ENCODE results near the gene OTUD3. TPM values are rescaled to one million over a fixed set of nuclear protein-coding genes. Genes with fewer than 3 reads are reported as not detected.

Gene OTUD3
- total RNA-seq, 2 donors from 2014 or later = 14.1 to 16.9 TPM

DNA sequence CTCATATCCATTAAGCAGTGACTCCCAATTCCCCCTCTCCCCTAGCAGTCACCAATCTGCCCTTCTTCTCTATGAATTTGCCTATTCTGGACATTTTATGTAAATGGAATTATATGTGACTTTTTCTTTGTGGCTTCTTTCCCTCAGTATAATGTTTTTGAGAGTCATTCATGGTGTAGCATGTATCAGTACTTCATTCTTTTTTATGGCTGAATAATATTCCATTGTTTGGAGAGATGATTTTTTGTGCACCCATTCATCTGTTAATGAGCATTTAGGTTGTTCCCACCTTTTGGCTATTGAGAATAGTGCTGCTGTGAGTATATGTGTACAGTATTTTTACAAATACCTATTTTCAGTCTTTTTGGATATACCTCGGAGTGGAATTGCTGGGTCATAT, 19.5 kb downstream of the OTUD3 start:
- no peak for ATAC-seq
- peaks cover 13% of the 10 kb centered on the region for H3K36me3 Mint-ChIP-seq (ENCODE audit: low read depth)
- no peaks in the 10 kb centered on the region for H3K9me3 ChIP-seq (ENCODE audit: control insufficient read depth, low read length, poor library complexity, severe bottlenecking)
- H3K27me3 Mint-ChIP-seq = no peaks in the 10 kb centered on the region
- no peak overlapping the region for H3K27ac Mint-ChIP-seq
- no peak overlapping the region for H3K4me3 Mint-ChIP-seq
- DNase-seq = no peak
- H3K4me1 Mint-ChIP-seq = peaks cover 2% of the 10 kb centered on the region

DNA sequence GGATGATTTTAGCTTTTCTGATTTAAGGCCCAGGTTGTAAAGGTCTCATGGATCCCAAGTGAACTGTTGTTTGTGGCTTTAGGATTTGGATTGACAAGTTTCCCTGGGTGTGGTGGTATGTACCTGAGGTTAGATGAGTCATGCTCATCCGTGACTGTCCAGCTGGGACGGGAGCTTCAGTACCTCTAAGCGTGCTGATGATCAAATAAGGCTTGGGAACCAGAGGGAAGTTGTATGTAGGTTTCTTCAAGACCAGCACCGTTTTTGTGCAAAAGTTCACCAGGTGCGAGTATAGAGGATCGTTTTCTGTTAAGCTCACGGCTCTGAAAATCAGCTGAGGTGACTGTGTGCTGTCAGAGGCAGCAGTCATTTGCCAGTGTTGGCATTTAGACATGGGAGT, 21.4 kb downstream of the OTUD3 start:
- no peak for ATAC-seq
- no peaks in the 10 kb centered on the region for H3K9me3 ChIP-seq (ENCODE audit: control insufficient read depth, low read length, poor library complexity, severe bottlenecking)
- peaks cover 2% of the 10 kb centered on the region for H3K4me1 Mint-ChIP-seq
- peaks cover 16% of the 10 kb centered on the region for H3K36me3 Mint-ChIP-seq (ENCODE audit: low read depth)
- no peak for DNase-seq
- H3K27me3 Mint-ChIP-seq = no peaks in the 10 kb centered on the region
- no peak overlapping the region for H3K4me3 Mint-ChIP-seq
- H3K27ac Mint-ChIP-seq = no peak overlapping the region

DNA sequence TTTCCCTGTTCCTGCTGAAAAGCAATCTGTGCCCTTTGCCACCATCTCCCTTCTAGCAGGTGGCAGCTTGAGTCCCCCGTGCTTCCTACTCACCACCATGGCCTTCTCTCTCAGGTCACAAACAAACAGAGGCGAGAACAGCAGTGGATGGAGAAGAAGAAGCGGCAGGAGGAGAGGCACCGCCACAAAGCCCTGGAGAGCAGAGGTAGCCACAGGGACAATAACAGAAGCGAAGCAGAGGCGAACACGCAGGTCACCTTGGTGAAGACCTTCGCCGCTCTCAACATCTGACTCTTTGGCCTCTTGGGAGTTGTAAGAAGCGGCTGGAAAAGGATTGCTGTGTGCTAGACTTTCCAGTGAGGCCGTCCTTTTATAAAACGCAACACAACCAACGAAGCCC, 25.3 kb downstream of the OTUD3 start:
- H3K9me3 ChIP-seq (ENCODE audit: control insufficient read depth, low read length, poor library complexity, severe bottlenecking) = no peaks in the 10 kb centered on the region
- Mint-ChIP-seq H3K27me3 (no peaks in the 10 kb centered on the region), H3K27ac (no peak overlapping the region), H3K4me3 (no peak overlapping the region), H3K36me3 (ENCODE audit: low read depth) (peaks cover 13% of the 10 kb centered on the region), H3K4me1 (no peaks in the 10 kb centered on the region)
- DNase-seq (no peak), ATAC-seq (no peak)

DNA sequence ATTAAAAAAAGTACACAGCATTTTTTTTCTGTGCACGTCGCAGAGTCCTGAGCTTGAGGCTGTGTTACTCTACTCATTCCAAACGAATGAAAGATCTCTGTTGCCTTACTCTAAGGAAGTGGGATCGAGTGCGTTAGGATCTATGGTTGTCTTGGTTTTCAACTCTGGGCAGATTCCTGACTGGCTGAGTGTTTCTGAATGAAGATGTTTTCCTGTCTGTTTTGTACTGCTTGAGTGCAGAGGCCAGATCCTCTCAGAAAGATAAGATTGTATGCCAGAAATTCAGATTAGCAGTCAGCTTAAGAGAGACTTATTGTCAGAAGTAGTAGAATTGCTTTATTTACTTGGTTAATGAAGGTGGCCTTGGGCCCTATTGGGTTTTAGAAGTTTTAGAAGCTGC, 27.2 kb downstream of the OTUD3 start:
- Mint-ChIP-seq H3K4me1 (no peaks in the 10 kb centered on the region), H3K36me3 (ENCODE audit: low read depth) (peaks cover 12% of the 10 kb centered on the region), H3K27ac (no peak overlapping the region), H3K27me3 (no peaks in the 10 kb centered on the region), H3K4me3 (no peak overlapping the region)
- H3K9me3 ChIP-seq (ENCODE audit: control insufficient read depth, low read length, poor library complexity, severe bottlenecking) = no peaks in the 10 kb centered on the region
- no peak for DNase-seq
- ATAC-seq = no peak

DNA sequence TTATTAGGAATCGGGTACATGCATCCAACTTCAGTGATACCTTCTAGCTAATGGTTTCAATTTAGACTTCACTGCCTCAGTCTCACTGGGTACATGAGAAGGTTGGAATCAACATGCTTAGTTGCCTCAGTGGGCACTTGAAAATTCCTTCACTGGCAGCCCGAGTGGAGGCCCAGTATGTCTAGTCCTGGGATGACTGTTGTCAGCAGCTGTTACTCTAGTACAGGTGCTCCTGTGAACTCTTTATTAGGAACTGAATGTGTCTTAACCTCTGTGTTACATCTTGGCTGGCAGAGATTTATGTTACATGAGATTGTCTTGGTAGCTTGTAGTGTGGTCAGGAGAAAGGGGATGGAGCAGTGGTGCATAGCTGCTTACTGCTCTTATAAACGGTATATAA, 27.8 kb downstream of the OTUD3 start:
- no peaks in the 10 kb centered on the region for H3K9me3 ChIP-seq (ENCODE audit: control insufficient read depth, low read length, poor library complexity, severe bottlenecking)
- H3K4me3 Mint-ChIP-seq = no peak overlapping the region
- H3K27ac Mint-ChIP-seq = no peak overlapping the region
- H3K27me3 Mint-ChIP-seq = no peaks in the 10 kb centered on the region
- H3K36me3 Mint-ChIP-seq (ENCODE audit: low read depth) = peaks cover 12% of the 10 kb centered on the region
- no peaks in the 10 kb centered on the region for H3K4me1 Mint-ChIP-seq
- DNase-seq (no peak), ATAC-seq (no peak)

DNA sequence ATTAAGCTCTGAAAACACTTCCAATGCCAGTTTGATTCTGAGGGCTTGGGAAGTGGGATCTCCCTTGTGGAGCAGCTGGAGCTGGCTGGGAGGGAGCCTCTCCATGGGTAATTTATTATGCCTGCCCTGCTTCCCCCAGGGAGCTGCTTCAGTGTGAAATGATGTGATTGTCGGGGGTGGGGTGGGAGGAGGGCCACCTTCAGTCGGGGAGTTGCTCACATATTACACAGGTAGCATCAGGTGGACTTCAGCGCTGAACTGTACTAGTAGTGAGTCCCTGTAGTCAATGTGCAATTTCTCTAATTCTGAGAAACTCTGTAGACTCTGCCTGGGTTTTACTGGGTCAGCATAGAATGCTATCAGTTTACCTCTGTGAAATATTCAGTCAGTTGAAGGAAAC, 28.5 kb downstream of the OTUD3 start:
- H3K4me3 Mint-ChIP-seq = no peak overlapping the region
- DNase-seq = no peak
- H3K27ac Mint-ChIP-seq = no peak overlapping the region
- H3K4me1 Mint-ChIP-seq = no peaks in the 10 kb centered on the region
- H3K27me3 Mint-ChIP-seq = no peaks in the 10 kb centered on the region
- ATAC-seq = no peak
- H3K36me3 Mint-ChIP-seq (ENCODE audit: low read depth) = peaks cover 10% of the 10 kb centered on the region
- H3K9me3 ChIP-seq (ENCODE audit: control insufficient read depth, low read length, poor library complexity, severe bottlenecking) = no peaks in the 10 kb centered on the region

DNA sequence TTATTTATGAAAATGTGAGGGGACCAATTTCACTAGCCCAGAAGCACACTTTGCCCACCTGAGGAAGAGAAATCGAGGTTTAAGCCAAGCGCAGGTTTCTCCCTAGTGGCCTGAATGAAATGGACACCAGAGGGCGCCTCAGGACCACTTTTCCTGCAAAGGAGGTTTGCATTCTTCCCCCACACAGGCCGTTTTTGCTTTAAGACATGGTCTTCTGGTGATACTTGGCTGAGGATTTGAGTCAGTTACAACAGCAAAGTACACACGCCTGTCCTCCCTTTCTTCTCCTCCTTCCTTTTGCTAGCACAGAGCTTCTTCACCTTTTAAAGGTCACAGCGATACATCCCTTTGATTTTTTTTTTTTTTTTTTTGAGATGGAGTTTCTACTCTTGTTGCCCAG, 35.9 kb downstream of the OTUD3 start:
- H3K4me1 Mint-ChIP-seq = peaks cover 2% of the 10 kb centered on the region
- H3K27ac Mint-ChIP-seq = no peak overlapping the region
- DNase-seq (peak; percentile 49 to 79 (median 51)), ATAC-seq (peak; percentile 75)
- peaks cover 2% of the 10 kb centered on the region for H3K36me3 Mint-ChIP-seq (ENCODE audit: low read depth)
- H3K9me3 ChIP-seq (ENCODE audit: control insufficient read depth, low read length, poor library complexity, severe bottlenecking) = no peaks in the 10 kb centered on the region
- no peak overlapping the region for H3K4me3 Mint-ChIP-seq
- H3K27me3 Mint-ChIP-seq = peaks cover 7% of the 10 kb centered on the region

DNA sequence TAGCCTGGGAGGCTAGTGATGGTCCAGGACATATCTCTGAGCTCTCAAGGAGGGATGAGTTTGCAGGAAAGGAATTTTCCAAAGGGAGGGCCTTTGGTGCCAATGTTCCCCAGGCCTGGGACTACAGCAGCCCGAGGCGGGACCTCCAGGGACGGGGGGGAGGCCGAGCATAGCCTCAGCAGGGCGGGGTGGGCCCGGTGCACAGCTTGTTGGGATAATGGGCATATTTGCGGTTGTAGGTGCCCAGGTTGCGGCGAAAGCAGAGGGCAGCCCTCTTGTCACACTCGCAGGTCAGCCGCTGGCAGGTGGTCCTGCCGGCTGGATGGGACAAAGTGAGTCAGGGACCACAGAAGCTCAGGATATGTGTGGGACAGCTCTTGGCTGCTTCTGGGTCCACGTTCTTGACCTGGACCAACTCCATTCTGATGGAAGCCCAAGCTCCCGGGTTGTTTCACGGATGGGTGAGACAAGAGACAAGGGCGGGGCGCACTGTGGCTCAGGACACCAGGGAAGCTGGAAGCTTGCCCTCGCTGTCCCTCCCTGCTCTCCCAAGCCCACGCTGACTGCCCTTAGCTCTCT, 38.0 kb downstream of the OTUD3 start:
- H3K27me3 Mint-ChIP-seq = peaks cover 8% of the 10 kb centered on the region
- no peaks in the 10 kb centered on the region for H3K36me3 Mint-ChIP-seq (ENCODE audit: low read depth)
- H3K4me3 Mint-ChIP-seq = no peak overlapping the region
- no peaks in the 10 kb centered on the region for H3K9me3 ChIP-seq (ENCODE audit: control insufficient read depth, low read length, poor library complexity, severe bottlenecking)
- ATAC-seq (no peak), DNase-seq (no peak)
- no peak overlapping the region for H3K27ac Mint-ChIP-seq
- peaks cover 2% of the 10 kb centered on the region for H3K4me1 Mint-ChIP-seq

DNA sequence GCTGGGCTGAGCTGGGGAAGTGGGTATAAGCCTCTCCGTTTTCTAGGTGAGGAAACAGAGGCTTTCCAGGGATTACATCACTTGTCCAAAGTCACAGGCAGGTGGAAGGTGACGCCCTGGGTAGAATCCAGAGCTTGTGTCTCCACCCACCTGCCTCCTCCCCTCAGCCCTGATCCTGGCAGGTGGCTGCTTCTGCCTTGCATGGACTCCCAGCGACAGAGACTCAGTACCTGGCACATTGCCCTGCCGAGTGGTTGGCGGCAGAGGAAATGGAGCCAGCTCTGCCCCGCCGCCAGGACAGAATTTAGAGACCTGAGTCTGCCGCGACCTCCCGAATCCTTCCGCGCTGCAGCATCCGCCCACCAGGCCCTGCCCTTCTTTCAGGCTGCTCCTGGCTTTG, 39.1 kb downstream of the OTUD3 start:
- Mint-ChIP-seq H3K4me3 (no peak overlapping the region), H3K4me1 (peaks cover 2% of the 10 kb centered on the region), H3K27ac (no peak overlapping the region), H3K36me3 (ENCODE audit: low read depth) (peaks cover 1% of the 10 kb centered on the region), H3K27me3 (peaks cover 8% of the 10 kb centered on the region)
- no peaks in the 10 kb centered on the region for H3K9me3 ChIP-seq (ENCODE audit: control insufficient read depth, low read length, poor library complexity, severe bottlenecking)
- no peak for DNase-seq
- no peak for ATAC-seq

DNA sequence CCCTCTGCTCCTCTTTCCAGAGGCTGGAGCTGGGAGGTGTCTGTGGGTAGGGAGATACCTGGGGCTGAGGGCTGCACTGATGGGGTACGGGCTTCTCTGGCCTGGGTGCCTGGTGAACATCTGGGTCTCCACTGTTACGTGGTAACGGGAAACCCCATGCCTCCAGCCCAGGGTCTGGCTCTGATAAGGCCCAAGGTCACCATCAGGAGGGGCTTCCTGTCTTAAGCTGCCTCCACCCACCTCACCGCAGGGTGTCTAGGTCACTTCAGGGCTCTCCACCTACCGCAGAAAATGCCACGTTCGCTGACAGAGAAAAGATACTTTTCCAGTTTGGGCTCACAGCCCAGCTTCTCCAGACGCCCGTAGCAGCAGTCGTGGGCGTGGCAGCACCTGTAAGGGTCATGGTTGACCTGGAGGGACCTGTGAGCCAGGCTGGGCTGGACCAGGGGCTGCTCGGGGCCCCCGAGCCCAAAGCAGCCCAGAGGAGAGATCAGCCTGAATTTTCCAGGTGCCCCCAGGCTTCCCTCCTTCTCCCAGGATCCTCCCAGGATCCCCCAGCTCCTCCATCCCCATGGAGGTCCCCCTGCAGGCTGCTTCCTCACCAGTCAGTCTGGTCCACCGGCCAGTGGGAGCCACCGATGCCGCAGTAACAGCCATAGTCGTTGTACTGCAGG, 40.0 kb downstream of the OTUD3 start:
- Mint-ChIP-seq H3K27ac (no peak overlapping the region), H3K4me1 (peaks cover 2% of the 10 kb centered on the region)

DNA sequence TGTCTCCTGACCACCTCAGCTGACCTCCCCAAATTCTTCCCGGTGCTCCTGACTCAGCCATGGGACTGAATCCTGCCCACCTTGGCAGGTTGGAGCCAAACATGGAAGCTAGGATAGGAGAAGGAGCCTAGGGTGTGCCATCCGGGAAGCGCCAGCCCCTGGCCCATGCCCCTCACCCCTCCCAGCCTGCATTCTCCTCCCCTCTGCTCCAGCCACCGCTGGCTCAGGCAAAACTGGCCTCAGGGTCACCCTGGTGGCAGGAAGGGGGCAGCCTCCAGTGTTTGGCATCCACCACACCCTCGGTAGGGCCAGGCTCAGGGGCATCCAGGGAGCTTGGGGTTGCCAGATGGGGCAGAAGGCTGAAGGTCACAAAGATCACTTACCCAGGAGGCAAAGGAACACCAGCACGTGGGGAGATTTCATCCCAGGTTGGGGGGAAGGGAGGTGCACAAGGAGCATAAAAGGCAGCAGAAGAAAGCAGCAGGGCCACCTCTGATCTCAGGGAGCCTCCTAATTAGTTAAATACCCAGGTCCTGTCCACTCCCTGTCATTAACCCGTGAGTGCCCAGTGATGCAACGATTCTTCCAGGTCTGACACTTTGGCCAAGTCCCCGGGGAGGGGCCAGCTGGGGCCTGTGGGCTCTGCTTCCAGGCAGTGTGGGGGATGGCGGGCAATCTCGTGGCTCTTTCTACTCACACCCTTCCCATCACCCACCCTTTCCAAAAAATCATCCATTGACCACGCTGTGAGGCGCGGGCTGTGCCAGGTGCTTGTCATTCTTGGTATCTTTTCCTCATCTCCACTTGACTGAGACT, 41.1 kb downstream of the OTUD3 start, which contains the start of gene PLA2G2E:
PLA2G2E (minus strand) TSS at position 481 of the 816 bp plus-strand sequence; CDS start at position 423, 58 bp downstream.
- peaks cover 2% of the 10 kb centered on the region for H3K36me3 Mint-ChIP-seq (ENCODE audit: low read depth)
- DNase-seq (no peak), ATAC-seq (no peak)
- H3K9me3 ChIP-seq (ENCODE audit: control insufficient read depth, low read length, poor library complexity, severe bottlenecking) = no peaks in the 10 kb centered on the region
- H3K4me1 Mint-ChIP-seq = no peaks in the 10 kb centered on the region
- H3K27me3 Mint-ChIP-seq = peaks cover 17% of the 10 kb centered on the region
- no peak within 1 kb of the TSS for H3K4me3 Mint-ChIP-seq
- no peak within 1 kb of the TSS for H3K27ac Mint-ChIP-seq

More for the DNA sequence above, 40.0 kb downstream of the OTUD3 start:
- H3K36me3 Mint-ChIP-seq (ENCODE audit: low read depth) = peaks cover 2% of the 10 kb centered on the region
- ATAC-seq (no peak), DNase-seq (no peak)
- no peak overlapping the region for H3K4me3 Mint-ChIP-seq
- H3K9me3 ChIP-seq (ENCODE audit: control insufficient read depth, low read length, poor library complexity, severe bottlenecking) = no peaks in the 10 kb centered on the region
- H3K27me3 Mint-ChIP-seq = peaks cover 11% of the 10 kb centered on the region

DNA sequence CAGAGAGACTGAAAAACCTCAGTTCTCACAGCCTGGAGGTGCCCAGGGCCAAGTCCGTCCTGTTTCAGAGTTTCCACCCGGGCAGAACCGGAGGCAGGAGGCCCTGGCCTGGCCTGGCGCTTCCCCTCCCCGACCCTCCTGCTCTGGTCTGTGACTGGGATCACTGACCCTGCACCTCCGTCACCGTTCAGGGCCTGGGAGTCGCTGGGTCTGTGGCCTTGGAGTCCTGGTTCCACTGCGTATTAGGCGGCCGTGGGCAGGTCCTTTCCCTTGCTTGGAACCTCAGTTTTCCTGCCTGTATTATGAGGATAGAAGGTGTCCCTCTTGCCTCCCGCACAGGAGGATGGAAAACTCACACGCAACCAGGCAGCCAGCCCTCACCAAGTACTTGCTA, 41.8 kb downstream of the OTUD3 start:
- H3K9me3 ChIP-seq (ENCODE audit: control insufficient read depth, low read length, poor library complexity, severe bottlenecking) = no peaks in the 10 kb centered on the region
- Mint-ChIP-seq H3K27me3 (peaks cover 17% of the 10 kb centered on the region), H3K27ac (no peak overlapping the region), H3K4me3 (no peak overlapping the region), H3K4me1 (no peaks in the 10 kb centered on the region), H3K36me3 (ENCODE audit: low read depth) (peaks cover 2% of the 10 kb centered on the region)
- ATAC-seq (no peak), DNase-seq (no peak)

DNA sequence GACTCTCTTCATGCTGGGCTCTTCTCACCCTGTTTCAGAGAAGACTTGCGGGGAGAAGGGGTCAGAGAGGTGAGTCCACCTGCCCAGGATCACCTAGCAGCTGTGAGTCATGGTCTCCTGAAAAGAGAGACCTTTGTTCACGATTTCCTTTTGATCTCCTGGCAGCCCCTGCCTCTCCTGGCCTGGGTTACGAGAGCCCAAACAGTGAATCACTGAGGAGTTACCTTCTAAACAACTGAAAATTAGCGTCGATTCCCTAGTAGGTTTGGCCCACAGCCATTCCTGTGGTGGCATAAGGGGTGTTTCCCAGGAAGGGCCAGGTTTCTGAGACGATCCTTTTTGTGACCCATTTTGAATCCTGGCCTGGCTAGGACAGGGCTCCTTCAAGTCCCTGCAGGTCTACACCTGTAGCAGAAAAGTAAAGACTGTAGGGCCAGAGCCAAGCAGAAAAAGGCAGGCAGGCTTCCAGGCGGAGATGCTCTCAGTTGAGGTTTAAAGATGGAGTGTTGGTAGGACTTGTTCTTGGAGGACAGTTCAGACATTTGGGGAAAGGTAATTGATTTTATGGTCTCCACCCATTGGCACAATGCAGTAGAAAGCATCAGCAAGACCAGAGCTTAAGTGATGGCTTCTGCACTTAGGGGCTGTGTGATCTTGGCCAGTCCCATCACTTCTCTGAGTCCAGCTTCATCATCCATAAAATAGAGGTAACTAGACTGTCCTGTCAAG, 43.3 kb downstream of the OTUD3 start:
- peaks cover 17% of the 10 kb centered on the region for H3K27me3 Mint-ChIP-seq
- H3K4me3 Mint-ChIP-seq = no peak overlapping the region

More for the DNA sequence above, 43.3 kb downstream of the OTUD3 start:
- Mint-ChIP-seq H3K27ac (no peak overlapping the region), H3K4me1 (no peaks in the 10 kb centered on the region), H3K36me3 (ENCODE audit: low read depth) (peaks cover 2% of the 10 kb centered on the region)
- H3K9me3 ChIP-seq (ENCODE audit: control insufficient read depth, low read length, poor library complexity, severe bottlenecking) = no peaks in the 10 kb centered on the region
- DNase-seq = no peak
- no peak for ATAC-seq

Measured in T-helper 17 cell (primary cell).